ENCODE data around the gene BMAL2.

DNA sequence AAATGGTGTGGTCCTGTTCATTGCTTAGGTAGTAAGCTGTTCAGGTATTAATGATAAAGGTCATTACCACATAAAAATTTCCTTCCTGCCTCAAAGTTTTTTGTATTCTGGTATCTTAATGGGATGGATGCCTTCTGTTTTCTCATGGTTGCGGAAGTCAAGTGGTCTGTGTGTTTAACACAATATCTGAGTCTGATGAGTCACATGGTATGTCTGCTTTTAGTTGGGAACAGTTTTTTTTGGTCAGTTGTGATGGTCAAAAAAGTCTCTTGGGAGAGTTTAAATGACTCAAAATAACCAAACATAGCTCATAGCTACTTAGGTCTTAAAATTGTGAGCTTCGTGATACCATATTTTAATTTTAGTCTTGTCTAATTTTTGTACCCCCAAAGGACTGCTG is 47.9 kb upstream of the BMAL2 start:
- no peak for TF ChIP-seq POLR2A (IDR thresholded peaks at IDR 0.05)
- no peak for TF ChIP-seq CTCF (IDR thresholded peaks at IDR 0.05)

Data from thyroid gland (tissue), 4 donors.